ENCODE measurements around the gene CASP8. TPM values are rescaled to one million over a fixed set of nuclear protein-coding genes. Genes with fewer than 3 reads are reported as not detected.

The CASP8 gene
- total and polyA plus RNA-seq, 2 experiments from 2014 or later, result 17.1 to 24.4 TPM

GRCh38 chr2:201269764-201270163 is 9.4 kb downstream of the CASP8 start:
- Histone ChIP-seq H3K36me3 (replicated peaks; ENCODE audit: insufficient read depth, low read depth) (no peaks in the 10 kb centered on the region), H3K79me2 (peaks cover 8% of the 10 kb centered on the region), H3K4me1 (ENCODE audit: insufficient read depth) (no peaks in the 10 kb centered on the region), H3K9me3 (ENCODE audit: low read depth) (no peaks in the 10 kb centered on the region), H3K27me3 (no peaks in the 10 kb centered on the region), H2AFZ (no peak overlapping the region), H3K27ac (no peak overlapping the region), H3K4me2 (no peak overlapping the region), H4K20me1 (ENCODE audit: insufficient read depth, poor library complexity, severe bottlenecking) (no peaks in the 10 kb centered on the region), H3K9me2 (replicated peaks; ENCODE audit: insufficient read depth) (no peaks in the 10 kb centered on the region), H3K4me3 (no peak overlapping the region)
- DNase-seq (ENCODE audit: low spot score), result no peak
- WGBS (ENCODE audit: low lambda C conversion rate, missing lambda C conversion rate), result 97% methylated on average over 2 of the region's 2 CpGs
- TF ChIP-seq EZH2phosphoT487 (IDR thresholded peaks at IDR 0.05; ENCODE audit: low read depth, severe bottlenecking, unreplicated experiment) (no peak), EZH2 (IDR thresholded peaks at IDR 0.05; ENCODE audit: borderline replicate concordance) (no peak)
- TF ChIP-seq, protein P1, sequence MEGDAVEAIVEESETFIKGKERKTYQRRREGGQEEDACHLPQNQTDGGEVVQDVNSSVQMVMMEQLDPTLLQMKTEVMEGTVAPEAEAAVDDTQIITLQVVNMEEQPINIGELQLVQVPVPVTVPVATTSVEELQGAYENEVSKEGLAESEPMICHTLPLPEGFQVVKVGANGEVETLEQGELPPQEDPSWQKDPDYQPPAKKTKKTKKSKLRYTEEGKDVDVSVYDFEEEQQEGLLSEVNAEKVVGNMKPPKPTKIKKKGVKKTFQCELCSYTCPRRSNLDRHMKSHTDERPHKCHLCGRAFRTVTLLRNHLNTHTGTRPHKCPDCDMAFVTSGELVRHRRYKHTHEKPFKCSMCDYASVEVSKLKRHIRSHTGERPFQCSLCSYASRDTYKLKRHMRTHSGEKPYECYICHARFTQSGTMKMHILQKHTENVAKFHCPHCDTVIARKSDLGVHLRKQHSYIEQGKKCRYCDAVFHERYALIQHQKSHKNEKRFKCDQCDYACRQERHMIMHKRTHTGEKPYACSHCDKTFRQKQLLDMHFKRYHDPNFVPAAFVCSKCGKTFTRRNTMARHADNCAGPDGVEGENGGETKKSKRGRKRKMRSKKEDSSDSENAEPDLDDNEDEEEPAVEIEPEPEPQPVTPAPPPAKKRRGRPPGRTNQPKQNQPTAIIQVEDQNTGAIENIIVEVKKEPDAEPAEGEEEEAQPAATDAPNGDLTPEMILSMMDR (IDR thresholded peaks at IDR 0.05; ENCODE audit: poor library complexity), result no peak

DNA sequence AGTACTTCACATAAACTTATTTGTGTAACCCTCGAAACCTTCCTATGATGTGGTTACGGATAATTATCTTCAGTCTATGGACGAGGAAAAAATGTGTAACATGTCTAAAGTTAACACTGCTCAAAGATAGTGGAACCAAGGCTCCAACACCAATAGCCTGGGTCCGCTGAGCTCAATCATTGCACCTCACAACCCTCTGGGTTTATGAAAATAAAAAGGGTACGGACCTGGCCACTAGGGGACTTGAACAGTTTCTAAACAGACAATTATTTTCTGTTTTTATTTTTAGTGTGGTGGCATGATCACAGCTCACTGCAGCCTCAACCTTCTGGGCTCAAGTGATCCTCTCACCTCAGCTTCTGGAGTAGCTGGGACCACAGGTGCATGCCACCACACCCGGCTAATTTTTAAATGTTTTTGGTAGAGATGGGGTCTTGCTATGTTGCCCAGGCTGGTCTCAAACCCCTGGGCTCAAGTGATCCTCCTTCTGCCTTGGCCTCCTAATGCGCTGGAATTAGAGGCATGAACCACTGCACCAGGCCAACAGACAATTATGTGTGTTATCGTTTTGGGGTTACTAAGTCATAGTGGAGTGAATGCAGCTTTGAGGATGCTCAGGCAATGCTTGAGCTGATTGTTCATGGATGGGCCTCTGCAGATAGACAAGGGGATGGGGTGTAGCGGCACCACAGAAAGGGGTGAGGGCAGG is 10.1 kb downstream of the CASP8 start:
- Histone ChIP-seq H4K20me1 (ENCODE audit: insufficient read depth, poor library complexity, severe bottlenecking) (no peaks in the 10 kb centered on the region), H3K27me3 (no peaks in the 10 kb centered on the region), H2AFZ (no peak overlapping the region), H3K9me3 (ENCODE audit: low read depth) (no peaks in the 10 kb centered on the region), H3K79me2 (peaks cover 2% of the 10 kb centered on the region), H3K4me2 (no peak overlapping the region), H3K4me1 (ENCODE audit: insufficient read depth) (no peaks in the 10 kb centered on the region), H3K4me3 (no peak overlapping the region), H3K36me3 (replicated peaks; ENCODE audit: insufficient read depth, low read depth) (no peaks in the 10 kb centered on the region), H3K27ac (no peak overlapping the region), H3K9me2 (replicated peaks; ENCODE audit: insufficient read depth) (no peaks in the 10 kb centered on the region)
- 97% methylated on average over 9 of the region's 9 CpGs for WGBS (ENCODE audit: low lambda C conversion rate, missing lambda C conversion rate)
- TF ChIP-seq EZH2phosphoT487 (IDR thresholded peaks at IDR 0.05; ENCODE audit: low read depth, severe bottlenecking, unreplicated experiment) (no peak), EZH2 (IDR thresholded peaks at IDR 0.05; ENCODE audit: borderline replicate concordance) (no peak)
- TF ChIP-seq, protein P1 (IDR thresholded peaks at IDR 0.05; ENCODE audit: poor library complexity), result no peak
- no peak for DNase-seq (ENCODE audit: low spot score)

GRCh38 chr2:201271917-201272316 is 11.6 kb downstream of the CASP8 start:
- DNase-seq (ENCODE audit: low spot score), result no peak
- Histone ChIP-seq H2AFZ (no peak overlapping the region), H3K4me1 (ENCODE audit: insufficient read depth) (no peaks in the 10 kb centered on the region), H3K9me2 (replicated peaks; ENCODE audit: insufficient read depth) (no peaks in the 10 kb centered on the region), H3K27me3 (no peaks in the 10 kb centered on the region), H4K20me1 (ENCODE audit: insufficient read depth, poor library complexity, severe bottlenecking) (no peaks in the 10 kb centered on the region), H3K79me2 (no peaks in the 10 kb centered on the region), H3K4me2 (no peak overlapping the region), H3K27ac (no peak overlapping the region), H3K4me3 (no peak overlapping the region), H3K36me3 (replicated peaks; ENCODE audit: insufficient read depth, low read depth) (no peaks in the 10 kb centered on the region), H3K9me3 (ENCODE audit: low read depth) (no peaks in the 10 kb centered on the region)
- 97% methylated on average over 2 of the region's 2 CpGs for WGBS (ENCODE audit: low lambda C conversion rate, missing lambda C conversion rate)
- TF ChIP-seq EZH2phosphoT487 (IDR thresholded peaks at IDR 0.05; ENCODE audit: low read depth, severe bottlenecking, unreplicated experiment) (no peak), EZH2 (IDR thresholded peaks at IDR 0.05; ENCODE audit: borderline replicate concordance) (no peak)
- TF ChIP-seq, protein P1 (IDR thresholded peaks at IDR 0.05; ENCODE audit: poor library complexity), result no peak

Data from hepatocyte (in vitro differentiated cells).